Prostate gland (tissue), 2 donors: Measurements from ENCODE around the gene WAC.

Source experiments
- POLR2A ChIP-seq: fragments of 450-650 bp; IDR thresholded peaks from one replicate; pipeline ENCODE4 v1.6.1; 2016; ENCODE audit warnings: antibody characterized with exemption, mild to moderate bottlenecking
- POLR2AphosphoS5 ChIP-seq: sonication (generic); formaldehyde crosslinking; IDR thresholded peaks from one replicate; pipeline ENCODE4 v1.6.1; 2017; ENCODE audit warnings: antibody characterized with exemption
- TF ChIP-seq, protein P1 (sequence below), 4 experiments: fragments of 200-600 bp in 2 of 4; fragments of 450-650 bp in 2 of 4; sonication (generic) in 2 of 4; IDR thresholded peaks; 1 replicate in 3 of 4; 2 replicates in 1 of 4; pipeline ENCODE4 v1.5.1; 2016 to 2019; ENCODE audit warnings: antibody characterized with exemption in 4 of 4, mild to moderate bottlenecking in 2 of 4, moderate library complexity in 2 of 4

DNA sequence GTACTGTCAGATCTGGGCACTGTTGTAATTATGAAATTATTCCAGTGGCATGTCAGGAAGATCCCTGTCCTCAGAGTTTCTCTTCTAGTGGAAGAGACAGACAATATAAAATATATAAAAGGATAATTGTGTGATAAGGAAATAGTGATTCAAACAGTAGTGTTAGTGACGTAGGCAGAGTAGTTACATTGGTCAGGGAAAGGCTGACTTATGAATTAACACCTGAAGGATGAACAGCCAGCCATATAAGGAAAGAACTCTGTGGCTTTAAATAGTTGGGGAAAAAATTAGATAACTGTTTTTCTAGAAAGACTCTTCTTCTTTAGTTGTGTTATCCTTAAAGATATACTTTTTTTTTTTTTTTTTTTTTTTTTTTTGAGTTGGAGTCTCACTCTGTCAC lies 37.7 kb downstream of the WAC start:
- TF ChIP-seq, protein P1, sequence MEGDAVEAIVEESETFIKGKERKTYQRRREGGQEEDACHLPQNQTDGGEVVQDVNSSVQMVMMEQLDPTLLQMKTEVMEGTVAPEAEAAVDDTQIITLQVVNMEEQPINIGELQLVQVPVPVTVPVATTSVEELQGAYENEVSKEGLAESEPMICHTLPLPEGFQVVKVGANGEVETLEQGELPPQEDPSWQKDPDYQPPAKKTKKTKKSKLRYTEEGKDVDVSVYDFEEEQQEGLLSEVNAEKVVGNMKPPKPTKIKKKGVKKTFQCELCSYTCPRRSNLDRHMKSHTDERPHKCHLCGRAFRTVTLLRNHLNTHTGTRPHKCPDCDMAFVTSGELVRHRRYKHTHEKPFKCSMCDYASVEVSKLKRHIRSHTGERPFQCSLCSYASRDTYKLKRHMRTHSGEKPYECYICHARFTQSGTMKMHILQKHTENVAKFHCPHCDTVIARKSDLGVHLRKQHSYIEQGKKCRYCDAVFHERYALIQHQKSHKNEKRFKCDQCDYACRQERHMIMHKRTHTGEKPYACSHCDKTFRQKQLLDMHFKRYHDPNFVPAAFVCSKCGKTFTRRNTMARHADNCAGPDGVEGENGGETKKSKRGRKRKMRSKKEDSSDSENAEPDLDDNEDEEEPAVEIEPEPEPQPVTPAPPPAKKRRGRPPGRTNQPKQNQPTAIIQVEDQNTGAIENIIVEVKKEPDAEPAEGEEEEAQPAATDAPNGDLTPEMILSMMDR (IDR thresholded peaks at IDR 0.05): no peak
- TF ChIP-seq POLR2A (no peak), POLR2AphosphoS5 (no peak)
